GM19240 (cell line): ENCODE results near the gene ALG1L2.
"Not testable (repeated sequence)": the region's sequence is repeated elsewhere in the genome, so short reads cannot be mapped to it uniquely, and the experiment has no call there.

Source experiments
- DNase-seq: peaks from one replicate; pipeline ENCODE4 v3.0.0; 2011; ENCODE audit warnings: low spot score; ENCODE audit not compliant: insufficient read length

ALG1L2 gene

DNA sequence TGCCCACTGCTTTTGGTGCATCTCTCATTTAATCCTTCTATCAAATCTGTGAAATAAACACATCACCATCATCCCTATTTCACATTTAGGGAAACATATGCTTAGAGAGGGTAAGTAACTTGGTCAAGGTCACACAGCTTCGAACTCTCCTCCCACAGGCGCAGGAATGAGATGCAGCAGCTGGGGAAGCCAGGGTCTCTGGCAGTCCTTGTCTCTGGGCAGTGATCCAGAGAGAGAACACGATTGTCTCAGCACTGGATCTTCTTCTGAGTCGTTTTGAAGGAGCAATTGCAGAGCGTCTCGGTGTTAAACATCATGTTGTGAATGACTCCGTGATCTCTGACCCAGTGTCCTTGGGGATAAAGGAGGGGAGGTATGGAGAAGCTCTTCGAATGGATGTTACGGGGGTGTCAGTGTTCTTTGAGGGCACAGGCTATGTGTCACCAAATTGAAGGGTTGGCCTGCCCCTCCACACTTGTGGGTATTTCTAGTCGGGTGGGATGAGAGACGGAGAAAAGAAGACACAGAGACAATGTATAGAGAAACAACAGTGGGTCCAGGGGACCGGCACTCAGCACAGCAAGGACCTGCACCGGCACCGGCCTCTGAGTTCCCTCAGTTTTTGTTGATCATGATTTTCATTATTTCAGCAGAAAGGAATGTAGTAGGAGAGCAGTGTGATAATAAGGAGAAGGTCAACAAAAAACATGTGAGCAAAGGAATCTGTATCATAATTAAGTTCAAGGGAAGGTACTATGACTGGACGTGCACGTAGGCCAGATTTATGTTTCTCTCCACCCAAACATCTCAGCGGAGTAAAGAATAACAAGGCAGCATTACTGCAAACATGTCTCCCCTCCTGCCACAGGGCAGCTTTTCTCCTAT lies 41.5 kb downstream of the ALG1L2 start:
- not testable (repeated sequence) for DNase-seq

GRCh38 chr3:130125406-130125805 lies 43.8 kb downstream of the ALG1L2 start:
- not testable (repeated sequence) for DNase-seq

DNA sequence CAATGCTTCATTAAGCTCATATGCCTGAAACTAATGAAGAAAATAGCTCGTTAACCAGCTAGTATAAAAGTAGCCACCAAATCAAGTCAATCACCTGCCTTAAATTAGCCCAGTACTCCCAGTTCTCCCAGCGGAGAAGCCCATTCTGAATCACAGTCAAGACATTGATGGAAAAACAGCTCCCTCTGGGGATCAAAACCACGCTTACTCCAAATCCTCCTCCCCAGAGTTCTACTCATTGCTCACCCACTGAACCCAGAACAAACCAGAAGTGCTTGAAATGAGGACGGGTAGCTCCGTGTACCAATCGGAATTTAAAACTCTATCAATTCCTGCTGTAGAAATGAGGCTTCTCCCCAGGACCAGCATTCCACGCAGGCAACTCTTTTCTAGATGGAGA lies 54.7 kb downstream of the ALG1L2 start:
- DNase-seq, result not testable (repeated sequence)

GRCh38 chr3:130137685-130138084 lies 56.1 kb downstream of the ALG1L2 start:
- DNase-seq, result not testable (repeated sequence)

DNA sequence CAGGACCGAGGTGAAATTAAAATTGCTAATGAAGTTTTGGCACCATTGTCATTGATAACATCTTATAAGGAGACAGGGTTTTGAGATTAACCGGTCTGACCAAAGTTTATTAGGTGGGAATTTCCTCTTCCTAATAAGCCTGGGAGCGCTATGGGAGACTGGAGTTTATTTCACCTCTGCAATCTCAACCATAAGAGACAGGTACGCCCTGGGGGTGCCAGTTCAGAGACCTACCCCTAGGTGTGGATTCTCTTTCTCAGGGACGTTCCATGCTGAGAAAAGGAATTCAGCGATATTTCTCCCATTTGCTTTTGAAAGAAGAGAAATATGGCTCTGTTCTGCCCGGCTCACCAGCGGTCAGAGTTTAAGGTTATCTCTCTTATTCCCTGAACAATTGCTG lies 57.4 kb downstream of the ALG1L2 start:
- DNase-seq, result not testable (repeated sequence)

DNA sequence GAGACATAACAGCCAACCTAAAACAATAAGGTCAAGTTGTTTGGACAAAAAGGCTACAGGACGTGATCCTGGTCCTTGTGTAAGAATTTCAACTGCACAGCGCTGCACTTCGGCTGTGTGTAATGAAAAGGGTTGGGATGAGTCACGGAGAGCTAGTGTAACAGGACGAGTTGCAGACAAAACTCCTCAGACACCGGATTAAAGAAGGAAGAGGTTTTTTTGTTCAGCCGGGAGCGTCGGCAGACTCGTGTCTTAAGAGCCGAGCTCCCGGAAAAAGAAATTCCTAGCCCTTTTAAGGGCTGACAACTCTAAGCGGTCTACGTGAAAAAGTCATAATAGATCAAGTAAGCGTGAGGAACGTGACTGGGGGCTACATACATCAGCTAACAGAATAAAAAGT lies 59.1 kb downstream of the ALG1L2 start:
- DNase-seq, result not testable (repeated sequence)

DNA sequence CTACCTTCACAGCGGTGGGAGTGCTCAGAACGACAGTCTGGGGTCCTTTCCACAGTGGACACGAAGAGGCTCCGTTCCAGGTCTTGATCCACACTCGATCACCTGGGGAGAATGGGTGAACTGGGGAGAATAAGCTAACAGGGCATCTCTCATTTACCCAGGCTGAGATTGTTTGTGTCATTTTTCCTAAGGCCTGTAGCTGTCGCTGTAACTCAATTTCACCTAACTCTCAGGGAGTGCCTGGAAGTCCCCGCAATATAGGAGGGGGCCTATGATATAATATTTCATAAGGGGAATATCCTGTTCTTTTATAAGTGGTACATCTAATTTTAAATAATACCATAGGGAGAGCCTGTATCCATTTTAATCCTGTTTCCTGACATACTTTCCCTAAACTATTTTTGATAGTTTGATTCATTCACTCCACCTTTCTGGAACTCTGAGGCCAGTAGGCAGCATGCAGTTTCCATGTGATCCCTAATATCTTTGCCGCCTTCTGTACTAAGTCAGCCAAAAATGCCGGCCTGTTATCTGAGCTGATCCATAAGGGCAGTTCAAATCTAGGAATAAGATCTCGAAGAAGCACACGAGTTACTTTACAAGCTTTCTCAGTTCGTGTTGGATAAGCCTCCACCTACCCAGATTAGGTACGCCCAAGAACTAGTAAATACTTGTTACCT lies 62.2 kb downstream of the ALG1L2 start:
- DNase-seq, result not testable (repeated sequence)

DNA sequence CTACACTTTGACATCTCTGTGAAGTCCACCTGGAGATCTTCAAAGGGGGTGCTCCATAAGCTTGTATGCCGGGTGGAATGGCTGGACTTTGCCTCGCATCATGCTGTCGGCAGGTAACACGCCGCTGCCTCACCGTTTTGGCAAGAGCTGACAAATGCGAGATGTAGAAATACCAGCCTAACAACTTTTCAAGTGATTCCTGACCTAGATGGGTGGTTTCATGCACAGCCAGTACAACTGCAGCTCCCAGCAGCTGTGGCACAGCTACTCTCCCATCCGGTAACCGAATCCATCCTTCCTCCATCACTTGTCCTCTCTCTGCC lies 62.7 kb downstream of the ALG1L2 start:
- DNase-seq, result not testable (repeated sequence)

DNA sequence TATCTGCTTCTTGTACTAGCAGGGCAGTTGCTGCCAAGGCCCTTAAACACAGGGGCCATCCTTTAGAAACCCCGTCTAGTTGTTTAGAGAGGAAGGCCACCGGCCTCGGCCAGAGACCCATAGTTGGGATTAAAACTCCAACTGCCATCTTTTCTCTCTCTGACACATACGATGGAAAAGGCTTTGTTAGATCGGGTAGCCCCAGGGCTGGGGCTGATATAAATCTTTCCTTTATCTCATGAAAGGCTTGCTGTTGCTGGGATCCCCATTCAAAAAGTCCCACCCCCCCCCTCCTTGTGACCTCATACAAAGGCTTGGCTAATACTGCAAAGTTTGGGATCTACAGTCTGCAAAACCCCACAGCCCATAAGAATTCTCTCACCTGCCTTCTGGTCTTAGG lies 63.8 kb downstream of the ALG1L2 start:
- DNase-seq, result not testable (repeated sequence)

- DNase-seq, result not testable (repeated sequence)
These were observed 64.8 kb downstream of the ALG1L2 start for GRCh38 chr3:130146465-130146864.
